ENCODE data around the gene CLEC2A.
A peak's percentile ranks its signal among the peaks of the same experiment; 100 is the strongest.
"Not testable (repeated sequence)": the region's sequence is repeated elsewhere in the genome, so short reads cannot be mapped to it uniquely, and the experiment has no call there.

Gene CLEC2A

GRCh38 chr12:9932270-9932669 lies at the start of gene CLEC2A:
TSS of gene CLEC2A (minus strand) at chr12:9932370. CDS start at chr12:9932329, 41 bp downstream.
- H3K4me3 ChIP-seq (ENCODE audit: low read length) = no peak within 1 kb of the TSS

GRCh38 chr12:9980126-9980525 lies 48.0 kb upstream of the CLEC2A start:
- H3K4me3 ChIP-seq (ENCODE audit: low read length) = no peak overlapping the region
- no peak for TF ChIP-seq ZNF274 (IDR thresholded peaks at IDR 0.05; ENCODE audit: low read depth, low read length)

More at GRCh38 chr12:9932270-9932669, at the start of gene CLEC2A:
- TF ChIP-seq ZNF274 (IDR thresholded peaks at IDR 0.05; ENCODE audit: low read depth, low read length) = no peak

- TF ChIP-seq ZNF274 (IDR thresholded peaks at IDR 0.05; ENCODE audit: low read depth, low read length) = no peak
Measured at GRCh38 chr12:9977916-9978315, 45.7 kb upstream of the CLEC2A start.

GRCh38 chr12:9976626-9977025 lies 44.5 kb upstream of the CLEC2A start:
- H3K4me3 ChIP-seq (ENCODE audit: low read length) = not testable (repeated sequence)

More at GRCh38 chr12:9977916-9978315, 45.7 kb upstream of the CLEC2A start:
- H3K4me3 ChIP-seq (ENCODE audit: low read length) = no peak overlapping the region

GRCh38 chr12:9975614-9976013 lies 43.4 kb upstream of the CLEC2A start:
- no peak overlapping the region for H3K4me3 ChIP-seq (ENCODE audit: low read length)
- no peak for TF ChIP-seq ZNF274 (IDR thresholded peaks at IDR 0.05; ENCODE audit: low read depth, low read length)

GRCh38 chr12:9974731-9975130 lies 42.6 kb upstream of the CLEC2A start:
- H3K4me3 ChIP-seq (ENCODE audit: low read length) = not testable (repeated sequence)

- no peak overlapping the region for H3K4me3 ChIP-seq (ENCODE audit: low read length)
- TF ChIP-seq ZNF274 (IDR thresholded peaks at IDR 0.05; ENCODE audit: low read depth, low read length) = no peak
Measured at GRCh38 chr12:9973949-9974348, 41.8 kb upstream of the CLEC2A start.

GRCh38 chr12:9971181-9971580 lies 39.0 kb upstream of the CLEC2A start, which contains the start of gene CLEC12A:
TSS of gene CLEC12A (plus strand) at chr12:9971409. CDS start at chr12:9971597, 188 bp downstream.
- TF ChIP-seq ZNF274 (IDR thresholded peaks at IDR 0.05; ENCODE audit: low read depth, low read length) = no peak
- no peak within 1 kb of the TSS for H3K4me3 ChIP-seq (ENCODE audit: low read length)

GRCh38 chr12:9969673-9970072 lies 37.5 kb upstream of the CLEC2A start:
- TF ChIP-seq ZNF274 (IDR thresholded peaks at IDR 0.05; ENCODE audit: low read depth, low read length) = no peak

GRCh38 chr12:9961901-9962300 lies 29.7 kb upstream of the CLEC2A start:
- TF ChIP-seq ZNF274 (IDR thresholded peaks at IDR 0.05; ENCODE audit: low read depth, low read length) = no peak

More at GRCh38 chr12:9969673-9970072, 37.5 kb upstream of the CLEC2A start:
- H3K4me3 ChIP-seq (ENCODE audit: low read length) = no peak overlapping the region

GRCh38 chr12:9961106-9961505 lies 28.9 kb upstream of the CLEC2A start:
- H3K4me3 ChIP-seq (ENCODE audit: low read length) = no peak overlapping the region; the same call in 1 of the 2 replicates
- TF ChIP-seq ZNF274 (IDR thresholded peaks at IDR 0.05; ENCODE audit: low read depth, low read length) = no peak

More at GRCh38 chr12:9961901-9962300, 29.7 kb upstream of the CLEC2A start:
- H3K4me3 ChIP-seq (ENCODE audit: low read length) = no peak overlapping the region

GRCh38 chr12:9960590-9960989 lies 28.4 kb upstream of the CLEC2A start:
- no peak for TF ChIP-seq ZNF274 (IDR thresholded peaks at IDR 0.05; ENCODE audit: low read depth, low read length)
- peak overlapping the region; percentile 10; the same call in 1 of the 2 replicates for H3K4me3 ChIP-seq (ENCODE audit: low read length)

GRCh38 chr12:9957834-9958233 lies 25.7 kb upstream of the CLEC2A start:
- no peak for TF ChIP-seq ZNF274 (IDR thresholded peaks at IDR 0.05; ENCODE audit: low read depth, low read length)
- H3K4me3 ChIP-seq (ENCODE audit: low read length) = no peak overlapping the region

GRCh38 chr12:9952954-9953729 lies 21.0 kb upstream of the CLEC2A start:
- not testable (repeated sequence) for H3K4me3 ChIP-seq (ENCODE audit: low read length)

GRCh38 chr12:9951026-9951675 lies 19.0 kb upstream of the CLEC2A start:
- TF ChIP-seq ZNF274 (IDR thresholded peaks at IDR 0.05; ENCODE audit: low read depth, low read length) = no peak

More at GRCh38 chr12:9951026-9951675, 19.0 kb upstream of the CLEC2A start:
- H3K4me3 ChIP-seq (ENCODE audit: low read length) = peak overlapping the region; percentile 43; the same call in 1 of the 2 replicates

Measured in GM08714 (cell line).